ENCODE results near the gene PRR33.

PRR33 gene

DNA sequence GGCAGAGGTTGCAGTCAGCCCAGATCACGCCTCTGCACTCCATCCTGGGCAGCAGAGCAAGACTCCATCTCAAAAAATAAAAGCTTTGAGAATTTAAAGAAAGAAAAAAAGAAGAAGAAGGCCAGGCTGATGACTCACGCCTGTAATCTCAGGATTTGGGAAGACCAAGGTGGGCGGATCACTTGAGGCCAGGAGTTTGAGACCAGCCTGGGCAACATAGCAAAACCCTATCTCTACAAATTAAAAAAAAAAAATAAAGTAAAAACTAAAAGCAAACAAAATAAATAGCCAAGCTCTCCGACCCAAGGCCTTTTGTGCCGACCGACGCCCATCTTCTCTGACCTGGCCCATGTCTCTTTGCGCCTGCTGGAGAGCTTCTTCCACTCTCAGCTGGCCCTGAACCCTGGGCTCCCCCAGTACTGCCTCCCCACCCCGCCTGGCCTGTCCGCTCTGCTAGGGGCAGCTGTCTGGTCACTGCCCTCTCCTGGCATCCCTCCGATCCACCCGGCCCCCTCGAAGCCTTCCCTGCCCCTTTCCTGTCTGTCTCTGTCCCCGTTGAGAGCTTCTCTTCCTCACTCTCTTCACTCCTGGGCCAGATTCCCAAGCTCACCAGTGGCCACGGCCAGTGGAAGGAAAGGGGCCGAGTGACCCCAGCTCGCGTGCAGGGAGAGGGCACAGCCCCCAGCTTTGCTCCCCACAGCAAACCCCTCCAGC, 43.6 kb downstream of the PRR33 start:
- H3K36me3 ChIP-seq (ENCODE audit: control insufficient read depth, insufficient read depth, low read length): no peaks in the 10 kb centered on the region
- no peak for DNase-seq (ENCODE audit: extremely low read depth, insufficient read length)
- TF ChIP-seq, protein P1, sequence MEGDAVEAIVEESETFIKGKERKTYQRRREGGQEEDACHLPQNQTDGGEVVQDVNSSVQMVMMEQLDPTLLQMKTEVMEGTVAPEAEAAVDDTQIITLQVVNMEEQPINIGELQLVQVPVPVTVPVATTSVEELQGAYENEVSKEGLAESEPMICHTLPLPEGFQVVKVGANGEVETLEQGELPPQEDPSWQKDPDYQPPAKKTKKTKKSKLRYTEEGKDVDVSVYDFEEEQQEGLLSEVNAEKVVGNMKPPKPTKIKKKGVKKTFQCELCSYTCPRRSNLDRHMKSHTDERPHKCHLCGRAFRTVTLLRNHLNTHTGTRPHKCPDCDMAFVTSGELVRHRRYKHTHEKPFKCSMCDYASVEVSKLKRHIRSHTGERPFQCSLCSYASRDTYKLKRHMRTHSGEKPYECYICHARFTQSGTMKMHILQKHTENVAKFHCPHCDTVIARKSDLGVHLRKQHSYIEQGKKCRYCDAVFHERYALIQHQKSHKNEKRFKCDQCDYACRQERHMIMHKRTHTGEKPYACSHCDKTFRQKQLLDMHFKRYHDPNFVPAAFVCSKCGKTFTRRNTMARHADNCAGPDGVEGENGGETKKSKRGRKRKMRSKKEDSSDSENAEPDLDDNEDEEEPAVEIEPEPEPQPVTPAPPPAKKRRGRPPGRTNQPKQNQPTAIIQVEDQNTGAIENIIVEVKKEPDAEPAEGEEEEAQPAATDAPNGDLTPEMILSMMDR (IDR thresholded peaks at IDR 0.05; ENCODE audit: insufficient read depth, low read length, poor library complexity, severe bottlenecking): no peak
- H3K4me3 ChIP-seq (replicated peaks; ENCODE audit: low read depth, low read length): no peak overlapping the region
- H3K27me3 ChIP-seq (replicated peaks; ENCODE audit: control insufficient read depth, insufficient read depth, low read length): no peaks in the 10 kb centered on the region

DNA sequence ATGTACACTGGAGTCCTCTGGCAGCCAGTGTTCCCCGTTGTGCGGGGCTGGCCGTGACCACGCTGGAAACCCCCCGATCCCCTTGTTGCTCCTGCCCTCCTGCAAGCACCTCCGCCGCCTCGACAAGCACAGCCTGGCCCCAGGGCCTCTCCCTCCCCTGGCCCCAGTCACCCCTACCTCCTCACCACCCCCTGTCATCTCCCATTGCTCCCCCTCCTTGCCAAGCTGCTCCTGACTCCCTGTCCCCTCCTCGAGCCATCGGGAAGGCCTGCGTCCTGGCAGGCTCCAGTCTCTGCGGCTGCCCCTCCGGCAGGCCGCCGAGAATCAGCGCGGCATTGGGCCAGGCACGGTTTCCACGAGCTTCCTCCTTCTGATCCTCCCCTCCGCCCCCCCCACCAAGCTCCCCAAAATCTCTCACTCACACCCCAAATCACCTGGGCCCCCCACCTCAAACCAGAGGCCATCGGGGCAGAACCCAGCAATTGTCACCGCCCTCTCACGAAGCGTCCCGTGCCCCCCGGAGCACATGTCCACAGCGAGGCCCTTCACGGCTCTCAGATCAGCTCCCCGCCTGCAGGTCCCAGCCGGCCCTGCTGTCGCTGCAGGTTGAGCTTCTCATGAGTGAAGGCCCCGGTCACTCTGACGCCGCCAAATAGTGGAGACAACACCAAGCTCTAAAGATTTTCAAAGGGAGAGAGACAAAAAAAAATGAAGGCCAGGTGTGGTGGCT, 44.5 kb downstream of the PRR33 start:
- TF ChIP-seq, protein P1 (IDR thresholded peaks at IDR 0.05; ENCODE audit: insufficient read depth, low read length, poor library complexity, severe bottlenecking): no peak

DNA sequence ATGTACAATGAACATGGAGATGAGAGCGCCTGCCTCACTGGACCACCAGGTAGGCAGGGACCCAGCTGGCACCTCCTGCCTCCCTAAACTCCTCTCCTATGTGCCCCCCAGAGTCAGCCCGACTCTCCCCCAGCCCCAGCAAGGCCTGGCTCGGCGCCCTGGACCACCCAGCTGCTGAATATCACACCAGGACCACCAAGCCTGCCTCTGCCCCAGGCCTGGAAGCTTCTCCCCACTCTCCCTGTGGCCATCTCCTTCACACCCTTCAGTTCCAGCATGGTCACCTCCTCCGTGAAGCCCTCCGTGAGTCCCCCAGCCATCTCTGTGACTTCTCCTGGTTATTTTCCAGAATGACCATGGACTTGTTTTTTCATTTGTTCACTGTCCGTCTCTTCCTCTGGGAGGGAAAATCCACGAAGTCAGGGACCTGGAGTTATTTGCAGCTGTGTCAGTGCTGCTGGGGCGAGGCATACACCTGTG, 45.2 kb downstream of the PRR33 start:
- no peak for DNase-seq (ENCODE audit: extremely low read depth, insufficient read length)
- no peak overlapping the region for H3K4me3 ChIP-seq (replicated peaks; ENCODE audit: low read depth, low read length)
- TF ChIP-seq, protein P1 (IDR thresholded peaks at IDR 0.05; ENCODE audit: insufficient read depth, low read length, poor library complexity, severe bottlenecking): no peak
- no peaks in the 10 kb centered on the region for H3K27me3 ChIP-seq (replicated peaks; ENCODE audit: control insufficient read depth, insufficient read depth, low read length)
- no peaks in the 10 kb centered on the region for H3K36me3 ChIP-seq (ENCODE audit: control insufficient read depth, insufficient read depth, low read length)

More for the DNA sequence above, 44.5 kb downstream of the PRR33 start:
- H3K36me3 ChIP-seq (ENCODE audit: control insufficient read depth, insufficient read depth, low read length): no peaks in the 10 kb centered on the region
- no peak overlapping the region for H3K4me3 ChIP-seq (replicated peaks; ENCODE audit: low read depth, low read length)
- no peak for DNase-seq (ENCODE audit: extremely low read depth, insufficient read length)
- H3K27me3 ChIP-seq (replicated peaks; ENCODE audit: control insufficient read depth, insufficient read depth, low read length): no peaks in the 10 kb centered on the region

DNA sequence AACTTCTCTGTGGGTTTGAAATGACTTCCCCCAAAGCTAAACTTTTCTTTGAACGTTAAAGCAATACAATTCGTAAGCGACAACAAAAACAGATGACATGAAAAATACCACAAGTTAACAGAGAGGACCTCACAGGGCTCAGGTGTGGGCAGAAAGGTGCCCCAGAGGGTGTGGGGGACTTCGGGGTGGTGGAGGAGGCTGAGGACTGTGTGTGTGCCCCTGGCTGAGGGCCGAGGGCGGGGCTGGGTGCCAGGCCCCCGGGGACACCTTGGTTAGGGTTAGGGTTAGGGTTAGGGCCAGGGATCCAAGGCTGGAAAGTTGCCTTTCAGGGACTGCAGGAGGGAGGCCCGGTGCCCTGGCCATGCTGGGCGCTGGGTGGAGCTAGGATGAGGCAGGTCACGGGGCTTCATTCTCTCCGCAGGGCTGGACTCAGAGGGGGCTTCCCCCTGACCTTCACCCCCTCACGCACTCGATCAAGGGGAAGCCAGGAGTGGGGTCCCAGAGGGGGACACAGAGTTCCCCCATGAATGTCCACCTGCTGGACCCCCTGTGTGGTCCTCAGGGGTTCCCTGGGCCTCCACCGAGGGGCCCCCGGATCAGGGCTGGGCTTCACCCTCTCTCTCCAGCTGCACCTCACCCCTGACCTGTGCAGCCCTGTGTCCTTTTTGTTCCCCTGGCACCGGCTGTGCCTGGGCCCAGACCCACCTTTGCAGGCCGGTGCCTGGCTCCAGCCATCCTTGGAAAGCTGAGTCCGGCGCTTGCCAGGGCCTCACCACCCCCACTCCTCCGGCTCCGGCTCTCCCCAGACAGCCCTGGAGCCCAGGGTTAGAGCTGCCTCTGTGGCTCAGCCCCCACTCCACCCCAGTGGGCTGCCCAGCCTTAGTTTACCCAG, 45.9 kb downstream of the PRR33 start:
- Histone ChIP-seq H3K27me3 (replicated peaks; ENCODE audit: control insufficient read depth, insufficient read depth, low read length) (no peaks in the 10 kb centered on the region), H3K4me3 (replicated peaks; ENCODE audit: low read depth, low read length) (no peak overlapping the region), H3K36me3 (ENCODE audit: control insufficient read depth, insufficient read depth, low read length) (no peaks in the 10 kb centered on the region)
- TF ChIP-seq, protein P1 (IDR thresholded peaks at IDR 0.05; ENCODE audit: insufficient read depth, low read length, poor library complexity, severe bottlenecking): no peak
- no peak for DNase-seq (ENCODE audit: extremely low read depth, insufficient read length)

DNA sequence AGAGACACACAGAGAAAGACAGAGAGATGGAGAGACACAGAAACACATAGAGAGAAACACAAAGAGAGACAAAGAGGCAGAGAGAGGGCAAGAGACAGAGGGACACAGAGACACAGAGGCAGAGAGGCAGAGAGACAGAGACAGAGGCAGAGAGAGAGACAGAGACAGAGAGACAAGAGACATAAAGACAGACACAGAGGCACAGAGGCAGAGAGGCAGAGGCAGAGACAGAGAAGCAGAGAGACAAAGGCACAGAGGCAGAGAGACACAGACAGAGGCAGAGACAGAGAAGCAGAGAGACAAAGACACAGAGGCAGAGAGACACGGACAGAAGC, 46.6 kb downstream of the PRR33 start:
- Histone ChIP-seq H3K27me3 (replicated peaks; ENCODE audit: control insufficient read depth, insufficient read depth, low read length) (no peaks in the 10 kb centered on the region), H3K36me3 (ENCODE audit: control insufficient read depth, insufficient read depth, low read length) (no peaks in the 10 kb centered on the region), H3K4me3 (replicated peaks; ENCODE audit: low read depth, low read length) (no peak overlapping the region)
- no peak for DNase-seq (ENCODE audit: extremely low read depth, insufficient read length)
- TF ChIP-seq, protein P1 (IDR thresholded peaks at IDR 0.05; ENCODE audit: insufficient read depth, low read length, poor library complexity, severe bottlenecking): no peak

Measured in GM06990 (cell line).